ENCODE data around the gene MACROD2. TPM values are rescaled to one million over a fixed set of nuclear protein-coding genes. Genes with fewer than 3 reads are reported as not detected.

The MACROD2 gene
- total RNA-seq, 4 donors from 2014 or later = 2.1 to 28.1 (median 12.6) TPM

GRCh38 chr20:14193443-14193842 lies 198.1 kb downstream of the MACROD2 start:
- DNase-seq = no peak
- Histone ChIP-seq H3K27me3 (no peaks in the 10 kb centered on the region), H3K27ac (no peak overlapping the region), H3K4me1 (no peaks in the 10 kb centered on the region), H3K9me3 (no peaks in the 10 kb centered on the region), H3K36me3 (no peaks in the 10 kb centered on the region), H3K4me3 (no peak overlapping the region)
- TF ChIP-seq POLR2A (IDR thresholded peaks at IDR 0.05) (no peak), CTCF (IDR thresholded peaks at IDR 0.05) (no peak)
- intact Hi-C loops (cut with DNase I; ENCODE audit: low total_unique reads) = no loop called here

- no peak for DNase-seq
- intact Hi-C loops (cut with DNase I; ENCODE audit: low total_unique reads) = no loop called here
- Histone ChIP-seq H3K27me3 (no peaks in the 10 kb centered on the region), H3K36me3 (no peaks in the 10 kb centered on the region), H3K4me3 (no peak overlapping the region), H3K9me3 (no peaks in the 10 kb centered on the region), H3K27ac (no peak overlapping the region), H3K4me1 (no peaks in the 10 kb centered on the region)
- no peak for TF ChIP-seq POLR2A (IDR thresholded peaks at IDR 0.05)
- TF ChIP-seq CTCF (IDR thresholded peaks at IDR 0.05) = no peak
Observed at GRCh38 chr20:14193885-14194284, 198.6 kb downstream of the MACROD2 start.

DNA sequence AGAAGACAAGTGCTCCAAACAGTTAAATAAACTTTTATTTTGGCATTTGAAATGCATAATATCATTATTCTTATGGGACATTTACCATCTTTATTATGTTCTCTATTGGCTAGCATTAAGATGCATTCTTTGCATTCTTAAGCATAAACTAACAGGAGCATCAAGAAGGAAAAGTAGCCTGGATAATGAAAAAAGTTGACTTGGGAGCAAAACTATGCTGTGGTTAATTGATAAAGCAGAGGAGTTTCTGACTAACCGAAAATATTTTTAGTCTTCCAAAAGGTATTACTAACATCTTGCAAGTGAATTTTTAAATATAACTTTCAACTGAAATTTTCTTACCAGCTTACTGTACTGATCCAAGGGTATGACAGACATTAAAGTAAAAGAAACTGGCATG lies 201.8 kb downstream of the MACROD2 start:
- Histone ChIP-seq H3K4me3 (no peak overlapping the region), H3K36me3 (no peaks in the 10 kb centered on the region), H3K4me1 (no peaks in the 10 kb centered on the region), H3K9me3 (no peaks in the 10 kb centered on the region), H3K27ac (no peak overlapping the region), H3K27me3 (no peaks in the 10 kb centered on the region)
- TF ChIP-seq POLR2A (IDR thresholded peaks at IDR 0.05) (no peak), CTCF (IDR thresholded peaks at IDR 0.05) (no peak)
- no peak for DNase-seq
- intact Hi-C loops (cut with DNase I; ENCODE audit: low total_unique reads) = no loop called here

DNA sequence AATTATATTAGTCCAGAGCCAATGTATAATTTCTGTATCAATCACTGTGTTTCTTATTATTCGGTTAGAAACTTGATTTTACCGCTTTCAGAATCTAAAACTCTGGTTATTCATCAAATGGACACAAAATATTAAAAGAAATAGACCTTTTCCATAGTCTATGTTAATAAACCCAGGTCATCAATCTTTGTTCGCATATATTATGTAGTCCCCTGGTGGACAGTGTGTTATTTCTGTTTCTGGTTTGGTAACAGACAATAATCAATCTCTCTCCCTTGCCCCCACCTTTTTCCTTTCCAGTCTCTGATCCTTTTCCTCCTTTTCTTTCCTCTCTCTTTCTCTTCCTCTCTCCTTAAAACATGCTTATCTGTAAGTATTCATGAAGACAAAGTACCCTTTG lies 203.1 kb downstream of the MACROD2 start:
- Histone ChIP-seq H3K36me3 (no peaks in the 10 kb centered on the region), H3K27ac (no peak overlapping the region), H3K9me3 (no peaks in the 10 kb centered on the region), H3K4me1 (no peaks in the 10 kb centered on the region), H3K4me3 (no peak overlapping the region), H3K27me3 (no peaks in the 10 kb centered on the region)
- no peak for TF ChIP-seq CTCF (IDR thresholded peaks at IDR 0.05)
- TF ChIP-seq POLR2A (IDR thresholded peaks at IDR 0.05) = no peak
- no peak for DNase-seq
- intact Hi-C loops (cut with DNase I; ENCODE audit: low total_unique reads) = no loop called here

DNA sequence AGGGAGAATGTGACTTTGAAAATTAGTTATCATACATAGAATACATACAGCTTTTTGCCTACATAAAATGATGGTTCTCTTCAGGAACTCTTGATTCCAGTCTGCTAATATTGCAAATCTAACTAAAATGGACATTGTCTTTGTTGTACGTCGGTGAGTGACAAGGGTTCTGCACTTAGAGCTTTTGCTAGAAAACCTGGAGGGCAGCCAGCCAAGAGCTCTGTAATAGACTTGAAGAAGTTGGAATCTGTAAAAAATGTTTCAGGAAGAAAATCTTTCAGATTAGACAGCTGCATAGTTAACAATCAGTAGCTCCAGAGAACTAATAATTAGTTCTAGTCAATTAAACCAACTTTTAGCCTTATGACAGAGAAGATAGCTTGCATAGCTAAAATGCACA lies 203.8 kb downstream of the MACROD2 start:
- H3K9me3 ChIP-seq = no peaks in the 10 kb centered on the region
- no peaks in the 10 kb centered on the region for H3K36me3 ChIP-seq
- H3K4me3 ChIP-seq = no peak overlapping the region
- H3K27ac ChIP-seq = no peak overlapping the region
- TF ChIP-seq CTCF (IDR thresholded peaks at IDR 0.05) = no peak
- no peak for TF ChIP-seq POLR2A (IDR thresholded peaks at IDR 0.05)
- no peaks in the 10 kb centered on the region for H3K27me3 ChIP-seq
- DNase-seq = no peak
- intact Hi-C loops (cut with DNase I; ENCODE audit: low total_unique reads) = no loop called here
- H3K4me1 ChIP-seq = no peaks in the 10 kb centered on the region

Measured in uterus (tissue), 4 donors.